Effector memory CD8-positive, alpha-beta T cell (primary cell): ENCODE results near the gene ENTPD2.
"Not testable (repeated sequence)": the region's sequence is repeated elsewhere in the genome, so short reads cannot be mapped to it uniquely, and the experiment has no call there.

Experiments
- ATAC-seq: fragments of 150-1000 bp; cut with Tn5 transposase; replicated peaks from 2 replicates; pipeline ENCODE4 v1.10.0; 2021; ENCODE audit warnings: mild to moderate bottlenecking, moderate library complexity
- DNase-seq, 3 experiments: peaks; one replicate each; pipeline ENCODE4 v3.0.0; 2021
- H3K27ac Mint-ChIP-seq, 2 donors: one replicate each; pipeline ENCODE4 v1.8.0; 2022; ENCODE audit warnings: mild to moderate bottlenecking in 2 of 2, mixed read lengths in 2 of 2, moderate library complexity in 2 of 2
- H3K27me3 Mint-ChIP-seq, 2 donors: one replicate each; pipeline ENCODE4 v1.8.0; 2022; ENCODE audit warnings: mixed read lengths in 2 of 2
- H3K36me3 Mint-ChIP-seq: one replicate; pipeline ENCODE4 v1.8.0; 2022; ENCODE audit warnings: mild to moderate bottlenecking, moderate library complexity, mixed read lengths; ENCODE audit not compliant: insufficient read depth
- H3K4me1 Mint-ChIP-seq, 2 donors: one replicate each; pipeline ENCODE4 v1.8.0; 2022; ENCODE audit warnings: low read depth in 2 of 2, mixed read lengths in 2 of 2
- H3K4me3 Mint-ChIP-seq, 2 donors: one replicate each; pipeline ENCODE4 v1.8.0; 2022; ENCODE audit warnings: mild to moderate bottlenecking in 2 of 2, mixed read lengths in 2 of 2, moderate library complexity in 2 of 2
- H3K9me3 Mint-ChIP-seq, 2 donors: one replicate each; pipeline ENCODE4 v1.8.0; 2022; ENCODE audit warnings: mixed read lengths in 2 of 2

The ENTPD2 gene

DNA sequence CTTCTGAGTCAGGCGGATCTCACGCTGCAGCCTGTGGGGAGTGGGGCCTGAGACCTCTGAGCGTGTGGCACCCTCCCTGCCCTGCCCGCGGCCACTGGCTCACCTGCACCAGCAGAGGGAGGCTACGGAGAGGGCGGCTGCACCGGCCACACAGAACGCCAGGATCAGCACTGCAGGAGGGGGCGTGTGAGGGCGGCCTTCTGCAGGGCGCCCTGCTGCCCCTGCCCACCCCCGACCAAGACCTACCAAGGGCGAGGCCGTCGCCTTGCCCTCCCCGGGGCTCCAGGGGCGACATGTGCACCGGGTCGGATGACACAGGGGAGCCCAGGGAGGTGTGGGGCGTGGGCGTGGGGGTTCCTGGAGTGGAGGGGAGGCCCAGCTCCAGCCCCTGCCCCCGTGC lies 13.3 kb downstream of the ENTPD2 start:
- H3K4me1 Mint-ChIP-seq, result peaks cover 7 to 15% of the 10 kb centered on the region in 2 donors
- H3K27me3 Mint-ChIP-seq, result peaks cover 10% of the 10 kb centered on the region in 2 donors
- no peak overlapping the region for H3K4me3 Mint-ChIP-seq
- no peaks in the 10 kb centered on the region for H3K9me3 Mint-ChIP-seq
- ATAC-seq (no peak), DNase-seq (no peak)
- no peak overlapping the region for H3K27ac Mint-ChIP-seq
- peaks cover 17% of the 10 kb centered on the region for H3K36me3 Mint-ChIP-seq

DNA sequence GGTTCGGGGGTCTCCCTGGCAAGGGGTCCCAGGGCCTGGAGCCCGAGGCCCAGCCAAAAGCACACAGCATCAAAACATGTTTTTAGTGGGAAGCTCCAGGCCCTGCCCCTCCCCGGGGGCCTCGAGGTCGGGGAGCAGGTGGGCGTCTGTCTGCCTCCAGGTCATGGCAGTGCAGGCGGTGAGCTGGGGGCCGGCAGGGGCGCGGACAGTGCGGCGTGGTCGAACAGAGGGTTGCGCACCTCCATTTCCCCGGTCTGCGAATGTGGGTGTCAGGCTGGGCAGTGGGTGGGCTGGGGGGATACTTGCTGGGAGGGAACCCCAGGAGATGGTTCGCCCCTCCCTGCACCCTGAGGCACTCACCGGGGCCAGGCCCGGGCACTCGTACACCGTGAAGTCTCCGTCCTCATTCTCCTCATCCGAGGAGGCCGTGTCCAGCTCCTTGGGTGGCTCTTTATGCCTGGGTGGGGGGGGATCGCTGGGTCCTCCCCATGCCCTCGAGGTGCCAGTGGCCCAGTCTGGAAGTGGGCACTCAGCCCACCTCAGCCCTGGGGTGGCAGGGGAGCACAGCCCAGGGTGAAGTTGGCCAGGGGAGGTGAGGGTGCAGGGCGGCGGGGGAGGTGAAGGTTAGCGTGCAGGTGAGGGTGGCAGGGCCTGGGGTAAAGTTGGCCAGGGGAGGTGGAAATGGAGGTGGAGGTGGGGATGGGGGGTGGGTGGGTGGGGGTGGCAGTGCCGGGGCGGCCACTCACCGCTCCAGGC lies 14.1 kb downstream of the ENTPD2 start:
- H3K4me1 Mint-ChIP-seq, result peaks cover 9 to 16% of the 10 kb centered on the region in 2 donors
- no peak overlapping the region for H3K27ac Mint-ChIP-seq
- DNase-seq (no peak), ATAC-seq (no peak)
- peaks cover 4 to 5% of the 10 kb centered on the region in 2 donors for H3K27me3 Mint-ChIP-seq
- H3K9me3 Mint-ChIP-seq, result no peaks in the 10 kb centered on the region
- H3K36me3 Mint-ChIP-seq, result peaks cover 20% of the 10 kb centered on the region
- no peak overlapping the region for H3K4me3 Mint-ChIP-seq

DNA sequence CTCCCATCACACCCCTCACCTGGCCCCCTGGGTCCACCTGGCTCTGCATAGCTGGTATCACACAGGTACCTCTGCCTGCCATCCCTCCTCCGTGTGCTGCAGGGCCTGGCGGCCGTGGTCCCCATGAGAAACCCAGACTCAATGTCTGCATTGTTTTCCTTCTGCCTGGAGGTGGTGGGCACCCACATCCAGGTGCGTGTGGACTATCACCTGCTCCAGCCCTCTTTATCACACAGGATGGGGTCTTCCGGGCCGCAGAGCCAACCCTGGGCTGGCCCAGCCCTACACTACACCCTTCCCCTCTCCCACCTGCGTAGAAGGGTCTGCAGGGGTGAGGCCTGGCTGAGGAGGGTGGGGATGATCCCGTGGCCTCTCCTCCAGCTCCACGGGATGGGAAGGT lies 14.9 kb downstream of the ENTPD2 start:
- no peak for ATAC-seq
- H3K9me3 Mint-ChIP-seq, result no peaks in the 10 kb centered on the region
- H3K27ac Mint-ChIP-seq, result no peak overlapping the region
- peaks cover 14 to 18% of the 10 kb centered on the region in 2 donors for H3K4me1 Mint-ChIP-seq
- no peak overlapping the region for H3K4me3 Mint-ChIP-seq
- no peak for DNase-seq
- no peaks in the 10 kb centered on the region for H3K27me3 Mint-ChIP-seq
- peaks cover 20% of the 10 kb centered on the region for H3K36me3 Mint-ChIP-seq

DNA sequence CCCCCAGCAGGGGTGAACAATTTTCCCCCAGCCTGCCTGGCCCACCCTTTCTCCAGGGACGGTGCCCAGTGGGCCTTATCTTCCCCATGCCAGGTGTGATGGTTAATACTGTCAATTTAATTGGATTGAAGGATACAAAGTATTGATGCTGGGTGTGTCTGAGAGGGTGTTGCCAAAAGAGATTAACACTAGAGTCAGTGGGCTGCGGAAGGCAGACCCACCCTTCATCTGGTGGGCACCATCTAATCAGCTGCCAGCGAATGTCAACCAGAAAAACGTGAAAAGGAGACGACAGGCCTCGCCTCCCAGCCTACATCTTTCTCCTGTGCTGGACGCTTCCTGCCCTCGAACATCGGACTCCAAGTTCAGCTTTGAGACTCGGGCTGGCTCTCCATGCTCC lies 16.4 kb downstream of the ENTPD2 start:
- H3K9me3 Mint-ChIP-seq, result no peaks in the 10 kb centered on the region
- ATAC-seq (no peak), DNase-seq (no peak)
- no peak overlapping the region for H3K4me3 Mint-ChIP-seq
- H3K27ac Mint-ChIP-seq, result no peak overlapping the region
- peaks cover 22 to 24% of the 10 kb centered on the region in 2 donors for H3K4me1 Mint-ChIP-seq
- H3K27me3 Mint-ChIP-seq, result no peaks in the 10 kb centered on the region
- peaks cover 20% of the 10 kb centered on the region for H3K36me3 Mint-ChIP-seq

DNA sequence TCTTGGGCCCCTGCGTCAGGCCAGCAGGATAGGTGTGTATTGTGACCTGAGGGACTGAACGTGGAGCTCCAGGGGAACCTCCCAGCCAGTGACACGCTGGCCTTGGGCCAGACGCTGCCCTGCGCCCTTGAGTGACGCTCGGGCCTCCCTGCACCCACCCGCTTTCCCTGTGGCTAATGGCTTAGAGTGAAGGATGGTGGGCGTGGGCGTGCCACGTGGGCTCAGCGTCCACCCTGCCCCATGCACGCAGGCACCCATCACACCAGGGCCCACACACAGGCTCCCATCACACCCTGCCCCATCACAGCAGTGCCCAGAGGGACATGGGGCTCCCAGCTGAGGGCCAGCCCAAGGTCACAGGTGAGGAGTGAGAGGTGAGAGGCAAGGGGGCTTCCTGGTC lies 16.8 kb downstream of the ENTPD2 start:
- Mint-ChIP-seq H3K9me3 (no peaks in the 10 kb centered on the region), H3K27ac (no peak overlapping the region), H3K4me3 (no peak overlapping the region), H3K36me3 (peaks cover 17% of the 10 kb centered on the region), H3K27me3 (no peaks in the 10 kb centered on the region), H3K4me1 (peaks cover 24 to 28% of the 10 kb centered on the region in 2 donors)
- no peak for DNase-seq
- no peak for ATAC-seq

DNA sequence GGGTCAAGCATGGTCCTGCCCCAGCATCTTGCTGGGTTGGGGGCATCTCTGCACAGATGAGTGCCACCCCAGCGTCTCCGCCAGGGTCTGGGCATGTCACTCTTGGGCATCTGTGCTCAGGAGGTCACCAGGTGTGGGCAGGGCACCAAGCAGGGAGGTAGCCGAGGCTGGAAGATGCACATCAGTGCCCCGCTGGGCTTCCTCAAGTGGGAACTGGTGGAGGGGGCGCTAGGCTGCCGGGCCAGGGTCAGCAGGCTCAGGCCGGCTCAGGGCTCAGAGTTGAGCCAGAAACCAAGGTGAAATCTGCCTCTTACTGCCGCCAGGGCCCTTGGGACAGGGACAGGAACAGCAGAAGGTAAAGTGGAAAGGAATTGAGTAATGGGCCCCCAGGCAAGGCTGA lies 17.9 kb downstream of the ENTPD2 start:
- Mint-ChIP-seq H3K36me3 (peaks cover 16% of the 10 kb centered on the region), H3K27ac (no peak overlapping the region), H3K9me3 (no peaks in the 10 kb centered on the region)

DNA sequence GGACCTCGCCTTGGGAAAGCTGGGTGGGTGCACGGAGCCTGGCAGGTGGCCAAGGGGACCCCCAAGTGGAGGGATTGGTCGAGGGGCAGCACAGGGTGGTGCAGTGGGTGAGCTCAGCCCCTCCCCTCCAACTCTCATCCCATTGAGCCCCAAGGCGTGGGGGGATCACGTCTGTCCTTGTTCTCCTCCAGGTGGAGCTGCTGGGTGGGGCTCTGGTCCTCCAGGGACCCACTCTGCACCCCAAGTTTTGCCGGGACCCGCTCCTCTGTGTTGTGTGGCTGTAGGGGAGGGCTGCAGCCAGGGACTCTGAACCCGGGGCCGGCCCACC lies 18.4 kb downstream of the ENTPD2 start:
- Mint-ChIP-seq H3K27ac (peak overlapping the region in 1 of 2 donors; percentile 92), H3K9me3 (no peaks in the 10 kb centered on the region), H3K4me1 (peaks cover 32 to 38% of the 10 kb centered on the region in 2 donors), H3K4me3 (peak overlapping the region; percentile 84 to 94), H3K27me3 (no peaks in the 10 kb centered on the region), H3K36me3 (peaks cover 21% of the 10 kb centered on the region)
- ATAC-seq (no peak), DNase-seq (no peak)

More for the DNA sequence above, 17.9 kb downstream of the ENTPD2 start:
- no peaks in the 10 kb centered on the region for H3K27me3 Mint-ChIP-seq
- H3K4me1 Mint-ChIP-seq, result peaks cover 27 to 33% of the 10 kb centered on the region in 2 donors
- no peak for ATAC-seq
- DNase-seq, result no peak
- no peak overlapping the region for H3K4me3 Mint-ChIP-seq

DNA sequence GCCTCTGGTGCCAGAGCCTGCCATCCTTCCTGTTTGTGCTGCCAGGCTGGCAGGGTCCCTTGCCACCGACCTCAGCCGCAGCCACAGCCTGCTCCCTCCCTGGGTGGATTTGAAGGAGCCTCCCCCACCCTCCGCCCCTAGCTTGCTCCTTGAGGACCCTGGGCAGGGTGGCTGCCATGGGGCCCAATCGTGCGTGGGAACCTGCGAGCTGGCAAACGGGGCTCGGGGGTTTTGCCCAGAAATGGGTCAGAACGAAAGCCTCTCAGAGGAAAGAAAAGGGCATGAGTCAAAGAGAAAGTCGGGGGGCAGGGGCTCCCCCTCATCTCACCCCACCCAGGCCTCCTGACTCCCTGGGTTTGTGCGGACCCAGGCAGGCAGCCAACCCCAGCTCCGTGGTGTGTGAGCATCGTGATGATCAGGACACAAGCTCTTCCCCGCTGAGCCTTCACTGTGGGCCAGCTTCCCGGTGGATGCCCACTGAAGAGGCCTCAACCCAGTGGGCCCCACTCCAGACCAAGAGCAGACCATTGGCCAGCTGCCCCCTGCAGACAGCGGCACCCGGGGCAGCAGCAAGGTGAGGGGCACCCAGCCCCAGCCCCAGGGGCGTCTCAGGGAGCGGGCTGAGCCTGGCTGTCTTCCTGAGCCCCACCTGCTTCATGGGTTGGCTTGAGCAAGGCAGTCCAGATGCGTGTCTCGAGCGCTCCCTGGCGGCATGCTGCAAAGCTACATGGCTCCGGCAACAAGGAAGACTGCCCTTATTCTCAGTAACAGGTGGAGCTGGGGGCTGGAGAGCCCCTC lies 19.0 kb downstream of the ENTPD2 start:
- ATAC-seq (peak; percentile 65), DNase-seq (peak; percentile 84 to 87 (median 84))
- no peaks in the 10 kb centered on the region for H3K9me3 Mint-ChIP-seq
- H3K36me3 Mint-ChIP-seq, result peaks cover 25% of the 10 kb centered on the region
- H3K27me3 Mint-ChIP-seq, result no peaks in the 10 kb centered on the region
- H3K4me1 Mint-ChIP-seq, result peaks cover 33 to 41% of the 10 kb centered on the region in 2 donors
- H3K27ac Mint-ChIP-seq, result peak overlapping the region; percentile 69 to 92
- peak overlapping the region; percentile 84 to 94 for H3K4me3 Mint-ChIP-seq

DNA sequence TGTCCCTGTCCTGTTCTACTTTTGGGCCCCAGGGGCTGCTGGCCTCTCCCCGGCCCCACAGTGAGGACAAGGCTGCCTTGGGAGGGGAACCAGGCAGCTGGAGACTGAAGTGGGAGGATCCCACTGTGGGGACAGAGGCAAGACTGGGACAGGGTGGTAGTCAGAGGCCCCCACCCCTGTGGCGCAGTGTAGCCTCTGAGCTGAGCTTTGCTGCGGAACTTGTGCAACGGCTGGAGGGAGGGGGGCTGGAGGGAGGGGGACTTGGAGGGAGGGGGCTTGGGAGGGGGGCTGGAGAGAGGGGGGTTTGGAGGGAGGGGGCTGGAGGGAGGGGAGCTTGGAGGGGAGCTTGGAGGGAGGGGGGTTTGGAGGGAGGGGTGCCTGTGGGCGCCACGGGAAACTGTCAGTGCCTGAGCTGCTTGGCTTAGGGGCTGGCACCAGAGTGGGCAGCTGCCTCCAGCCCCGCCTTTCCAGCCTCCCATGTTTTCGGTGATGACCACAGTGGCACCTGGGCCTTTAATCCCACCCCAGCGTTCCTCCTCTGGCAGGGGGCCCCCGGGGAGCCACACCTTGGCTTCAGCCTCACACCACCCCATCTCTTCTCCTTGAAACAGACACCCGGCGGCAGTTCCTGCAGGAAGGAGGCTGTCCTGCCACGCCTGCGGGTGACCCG lies 19.7 kb downstream of the ENTPD2 start:
- DNase-seq, result no peak
- no peaks in the 10 kb centered on the region for H3K27me3 Mint-ChIP-seq
- H3K9me3 Mint-ChIP-seq, result no peaks in the 10 kb centered on the region
- H3K4me3 Mint-ChIP-seq, result peak overlapping the region; percentile 84 to 94
- peak overlapping the region; percentile 69 to 92 for H3K27ac Mint-ChIP-seq
- ATAC-seq, result no peak
- peaks cover 39 to 48% of the 10 kb centered on the region in 2 donors for H3K4me1 Mint-ChIP-seq
- H3K36me3 Mint-ChIP-seq, result peaks cover 31% of the 10 kb centered on the region

DNA sequence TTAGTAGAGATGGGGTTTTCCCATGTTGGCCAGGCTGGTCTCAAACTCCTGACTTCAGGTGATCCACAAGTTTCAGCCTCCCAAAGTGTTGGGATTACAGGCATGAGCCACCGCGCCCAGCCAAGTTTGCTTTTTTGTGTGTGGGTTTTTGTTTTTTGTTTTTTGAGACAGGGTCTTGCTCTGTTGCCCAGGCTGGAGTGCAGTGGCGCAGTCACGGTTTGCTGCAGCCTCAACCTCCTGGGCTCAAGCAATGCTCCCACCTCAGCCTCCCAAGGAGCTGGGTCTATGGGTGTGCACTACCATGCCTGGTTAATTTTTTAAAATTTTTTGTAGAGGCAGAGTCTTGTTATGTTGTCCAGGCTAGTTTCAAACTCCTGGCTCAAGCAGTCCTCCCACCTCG lies 20.4 kb downstream of the ENTPD2 start:
- H3K4me1 Mint-ChIP-seq, result peaks cover 39 to 49% of the 10 kb centered on the region in 2 donors
- peak overlapping the region in 1 of 2 donors; percentile 92 for H3K27ac Mint-ChIP-seq
- not testable (repeated sequence) for H3K9me3 Mint-ChIP-seq, ATAC-seq, DNase-seq, H3K27me3 Mint-ChIP-seq
- peaks cover 34% of the 10 kb centered on the region for H3K36me3 Mint-ChIP-seq
- peak overlapping the region; percentile 38 to 94 for H3K4me3 Mint-ChIP-seq

DNA sequence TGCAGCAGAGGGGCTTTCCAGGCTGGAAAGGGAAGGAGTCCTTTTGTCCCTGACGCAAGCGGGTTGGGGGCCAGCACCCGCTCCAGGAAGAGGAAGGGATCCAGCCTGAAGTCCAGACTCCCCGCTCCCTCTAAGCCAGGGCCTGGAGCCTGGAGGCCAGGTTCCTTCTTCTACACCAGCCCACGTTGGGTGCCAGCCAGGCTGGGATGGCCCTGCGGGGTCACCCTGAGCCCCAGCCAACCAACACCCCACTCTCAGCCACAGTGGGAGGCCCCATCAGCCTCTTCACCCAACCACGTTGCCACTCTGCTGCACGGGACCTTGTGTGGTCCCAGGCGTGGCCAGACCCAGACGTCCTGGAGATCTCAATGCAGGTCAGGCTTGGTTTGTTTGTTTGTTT lies 21.0 kb downstream of the ENTPD2 start:
- Mint-ChIP-seq H3K27ac (peak overlapping the region in 1 of 2 donors; percentile 92), H3K4me1 (peaks cover 39 to 49% of the 10 kb centered on the region in 2 donors), H3K4me3 (peak overlapping the region; percentile 78 to 94), H3K36me3 (peaks cover 34% of the 10 kb centered on the region), H3K9me3 (no peaks in the 10 kb centered on the region), H3K27me3 (no peaks in the 10 kb centered on the region)
- ATAC-seq, result peak; percentile 35
- DNase-seq, result peak in 2 of 3 experiments; percentile 42 to 48

DNA sequence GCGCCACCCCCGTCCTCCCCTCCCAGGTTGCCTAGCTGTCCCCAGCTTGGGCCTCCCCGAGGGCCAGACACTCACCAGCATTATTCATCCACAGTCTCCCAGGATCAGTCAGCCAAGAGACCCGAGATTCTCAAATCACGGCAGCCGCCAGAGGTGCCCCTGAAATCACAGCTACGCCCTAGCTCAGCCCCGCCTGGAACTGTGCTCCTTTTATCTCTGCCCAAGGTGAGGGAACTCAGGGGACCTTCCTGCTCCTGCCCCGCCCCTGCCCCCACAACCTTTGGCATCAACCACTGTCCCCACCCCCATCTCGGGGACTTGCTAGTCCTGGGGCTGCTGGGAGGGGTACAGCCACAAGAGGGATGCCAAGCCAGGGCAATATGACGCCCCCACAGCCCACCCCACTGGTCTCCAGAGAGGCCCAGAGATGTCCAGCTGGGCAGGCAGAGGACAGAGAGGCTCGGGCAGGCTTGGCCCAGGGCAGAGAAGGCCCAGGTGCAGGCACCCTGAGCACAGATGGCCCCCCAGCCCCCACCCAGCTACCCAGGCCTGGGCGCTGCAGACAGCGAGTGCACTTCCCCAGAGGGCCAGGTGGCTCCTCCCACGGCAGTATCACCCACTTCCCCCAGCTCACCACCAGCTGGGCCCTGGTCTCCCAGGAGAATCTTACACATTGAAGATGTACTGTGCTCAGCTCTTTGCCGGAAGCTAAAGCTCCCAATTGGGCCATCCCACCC lies 21.8 kb downstream of the ENTPD2 start, which contains the start of gene FUT7:
TSS of gene FUT7 (minus strand) at position 185 of the 737 bp plus-strand sequence. CDS start at position 88, 97 bp downstream.
- Mint-ChIP-seq H3K4me1 (peaks cover 42 to 53% of the 10 kb centered on the region in 2 donors), H3K9me3 (no peaks in the 10 kb centered on the region), H3K27me3 (no peaks in the 10 kb centered on the region), H3K4me3 (peak within 1 kb of the TSS; percentile 79 to 94), H3K36me3 (peaks cover 37% of the 10 kb centered on the region), H3K27ac (peak within 1 kb of the TSS; percentile 41 to 93)
- ATAC-seq (peak; percentile 16), DNase-seq (peak in 2 of 3 experiments; percentile 39 to 46)
